Transverse colon (tissue), 4 donors: ENCODE measurements around the gene GPSM3. TPM values are rescaled to one million over a fixed set of nuclear protein-coding genes. Genes with fewer than 3 reads are reported as not detected.

Experiments
- DNase-seq: peaks from one replicate; pipeline ENCODE4 v3.0.0-alpha.2; 2019
- H3K27ac ChIP-seq, 4 donors: fragments of 200-600 bp; sonication (generic); 2 replicates each; pipeline ENCODE4 v1.5.1; 2016 to 2018; ENCODE audit warnings: inconsistent platforms in 4 of 4
- H3K27me3 ChIP-seq: fragments of 200-600 bp; sonication (generic); 2 replicates; pipeline ENCODE4 v1.5.1; 2017; ENCODE audit warnings: inconsistent platforms
- H3K36me3 ChIP-seq, 4 donors: fragments of 200-600 bp; sonication (generic); 2 replicates each; pipeline ENCODE4 v1.5.1; 2017 to 2019; ENCODE audit warnings: inconsistent platforms in 4 of 4
- H3K4me1 ChIP-seq, 4 donors: fragments of 200-600 bp; sonication (generic); 2 replicates each; pipeline ENCODE4 v1.5.1; 2017 to 2020; ENCODE audit warnings: inconsistent platforms in 4 of 4
- H3K4me3 ChIP-seq, 4 donors: fragments of 200-600 bp; sonication (generic); 1 replicate in 1 of 4; 2 replicates in 3 of 4; pipeline versions ENCODE4 v1.5.1 to v1.6.1; 2017 to 2019; ENCODE audit warnings: inconsistent platforms in 4 of 4
- H3K9me3 ChIP-seq, 2 donors: fragments of 200-600 bp; sonication (generic); 2 replicates each; pipeline ENCODE4 v1.5.1; 2017 to 2019; ENCODE audit warnings: inconsistent platforms in 2 of 2
- CTCF ChIP-seq, 5 experiments: fragments of 200-600 bp in 3 of 5; fragments of 450-650 bp in 2 of 5; sonication (generic) in 3 of 5; IDR thresholded peaks; 1 replicate in 2 of 5; 2 replicates in 3 of 5; pipeline ENCODE4 v1.5.1; 2016 to 2017; ENCODE audit warnings: antibody characterized with exemption in 5 of 5, inconsistent platforms in 3 of 5, mild to moderate bottlenecking in 2 of 5, moderate library complexity in 1 of 5
- EP300 ChIP-seq: sonication (generic); formaldehyde crosslinking; IDR thresholded peaks from one replicate; pipeline ENCODE4 v1.6.1; 2017; ENCODE audit warnings: antibody characterized with exemption, low read depth
- POLR2A ChIP-seq: fragments of 450-650 bp; IDR thresholded peaks from one replicate; pipeline ENCODE4 v1.6.1; 2016; ENCODE audit warnings: antibody characterized with exemption, mild to moderate bottlenecking, moderate library complexity
- POLR2AphosphoS5 ChIP-seq, 3 donors: sonication (generic); formaldehyde crosslinking; IDR thresholded peaks; one replicate each; pipeline ENCODE4 v1.6.1; 2016; ENCODE audit warnings: antibody characterized with exemption in 3 of 3
- WGBS, 2 donors: methylation state at CpG; one replicate each; pipeline ENCODE4 v1.1.5; 2018; ENCODE audit warnings: low coverage in 1 of 2; 5-methylcytosine and 5-hydroxymethylcytosine counted together
- in situ Hi-C, 4 donors: fragments of 200-750 bp; cut with MboI; loops; one replicate each; pipeline versions ENCODE4 v1.15.0 to v1.15.1; 2017; ENCODE audit warnings: low sequenced_read_pairs in 3 of 4, low pct_ligation_motif_present in 1 of 4, low pct_unique_long_range_greater_than_20kb in 1 of 4
- intact Hi-C: fragments of 100-400 bp; cut with DNase I; formaldehyde crosslinking; loops from one replicate; pipeline ENCODE4 v1.15.1; 2023; ENCODE audit warnings: low total_unique reads
- total RNA-seq, 4 donors: library from RNA; depleted of rRNA; stranded (reverse); fragments of >200 nt; gene quantifications; one replicate each; pipeline ENCODE4 v1.1.0, GENCODE V29; 2016

GPSM3 gene
- total RNA-seq, 4 donors from 2014 or later: 1.00 to 8.6 (median 6.7) TPM

GRCh38 chr6:32154514-32155161, 37.8 kb downstream of the GPSM3 start:
- Histone ChIP-seq H3K36me3 (peaks cover 0 to 9% (median 0%) of the 10 kb centered on the region in 4 donors), H3K4me3 (peak overlapping the region; percentile 48 to 85 (median 70)), H3K27me3 (no peaks in the 10 kb centered on the region), H3K27ac (peak overlapping the region; percentile 85 to 97 (median 90)), H3K9me3 (no peaks in the 10 kb centered on the region), H3K4me1 (peaks cover 15 to 38% (median 36%) of the 10 kb centered on the region in 4 donors)
- peak; percentile 85 for DNase-seq
- in situ Hi-C loops (no loop called here), intact Hi-C loops (loop anchor here (2.0 to 5.0 kb wide), 2 partner anchors 36 to 502 kb away; partner anchors contain the start of gene BAG6)
- 3% methylated on average over 34 of the region's 34 CpGs; no CpG with 5 or more reads in 1 of the 2 donors for WGBS, 2 donors
- TF ChIP-seq CTCF (IDR thresholded peaks at IDR 0.05) (peak; percentile 56 to 89 (median 61)), EP300 (no peak), POLR2A (peak; percentile 48), POLR2AphosphoS5 (IDR thresholded peaks at IDR 0.05) (peak in 1 of 3 donors; percentile 63)

GRCh38 chr6:32153564-32154513, 38.6 kb downstream of the GPSM3 start, which contains the start of gene PPT2:
PPT2 (plus strand) TSS chr6:32154141; CDS start chr6:32154595, 454 bp downstream.
- no peaks in the 10 kb centered on the region for H3K9me3 ChIP-seq
- H3K27me3 ChIP-seq: peaks cover 3% of the 10 kb centered on the region
- peaks cover 15 to 38% (median 36%) of the 10 kb centered on the region in 4 donors for H3K4me1 ChIP-seq
- peak in 2 of 5 experiments; percentile 25 to 28 for TF ChIP-seq CTCF (IDR thresholded peaks at IDR 0.05)
- peak; percentile 64 to 75 (median 68) for TF ChIP-seq POLR2AphosphoS5 (IDR thresholded peaks at IDR 0.05)
- no peak for TF ChIP-seq EP300
- no peak for TF ChIP-seq POLR2A
- intact Hi-C loops: loop anchor here (1.0 to 5.0 kb wide), 4 partner anchors 24 to 502 kb away; partner anchors contain the start of genes BAG6, FKBPL and PBX2
- 0 to 2% methylated on average over 1 to 50 of the region's 52 CpGs for WGBS, 2 donors
- peak within 1 kb of the TSS; percentile 85 to 97 (median 90) for H3K27ac ChIP-seq
- in situ Hi-C loops: no loop called here
- H3K4me3 ChIP-seq: peak within 1 kb of the TSS; percentile 48 to 85 (median 70)
- H3K36me3 ChIP-seq: peaks cover 0 to 8% (median 0%) of the 10 kb centered on the region in 4 donors
- DNase-seq: peak; percentile 88

- TF ChIP-seq POLR2AphosphoS5 (IDR thresholded peaks at IDR 0.05) (no peak), EP300 (no peak)
- Histone ChIP-seq H3K27me3 (peaks cover 10% of the 10 kb centered on the region), H3K27ac (peak overlapping the region; percentile 85 to 97 (median 90)), H3K4me3 (peak overlapping the region; percentile 48 to 85 (median 70)), H3K36me3 (no peaks in the 10 kb centered on the region), H3K9me3 (no peaks in the 10 kb centered on the region), H3K4me1 (peaks cover 15 to 38% (median 36%) of the 10 kb centered on the region in 4 donors)
- intact Hi-C loops (loop anchor here (1.0 to 5.0 kb wide), 3 partner anchors 23 to 501 kb away; partner anchors contain the start of genes BAG6, FKBPL and PBX2), in situ Hi-C loops (no loop called here)
- no peak for DNase-seq
- 31 to 63% methylated on average over 20 to 35 of the region's 35 CpGs for WGBS, 2 donors
These were observed 39.5 kb downstream of the GPSM3 start for GRCh38 chr6:32152769-32153563.
